Activated naive CD8-positive, alpha-beta T cell treated with anti-CD3 and anti-CD28 coated beads, Interleukin-2, amount 10 ng/mL, durations not matched to agents 7 days and 5 days (primary cell): Measurements from ENCODE around the gene BNC2. TPM values are rescaled to one million over a fixed set of nuclear protein-coding genes. Genes with fewer than 3 reads are reported as not detected.

ENCODE experiments used
- ATAC-seq: fragments of 150-1000 bp; cut with Tn5 transposase; one replicate; pipeline ENCODE4 v1.10.0; 2021; ENCODE audit warnings: low read depth, moderate library complexity
- POLR2A ChIA-PET: fragments of 350-600 bp; sonication (Branson Sonifier 250); formaldehyde crosslinking; loops from one replicate; lab custom pipeline; 2021; ENCODE audit warnings: antibody characterized with exemption; lab: Charles Lee
- DNase-seq: peaks from one replicate; pipeline ENCODE4 v3.0.0; 2021
- H3K27ac Mint-ChIP-seq: one replicate; pipeline ENCODE4 v1.8.0; 2022; ENCODE audit warnings: mild to moderate bottlenecking, mixed read lengths
- H3K27me3 Mint-ChIP-seq: one replicate; pipeline ENCODE4 v1.8.0; 2022; ENCODE audit warnings: mild to moderate bottlenecking, moderate library complexity, mixed read lengths
- H3K36me3 Mint-ChIP-seq: one replicate; pipeline ENCODE4 v1.8.0; 2021; ENCODE audit warnings: mild to moderate bottlenecking, mixed read lengths
- H3K4me1 Mint-ChIP-seq: one replicate; pipeline ENCODE4 v1.8.0; 2021; ENCODE audit warnings: mixed read lengths
- H3K4me3 Mint-ChIP-seq: one replicate; pipeline ENCODE4 v1.8.0; 2022; ENCODE audit warnings: mild to moderate bottlenecking, moderate library complexity, mixed read lengths
- H3K9me3 Mint-ChIP-seq: one replicate; pipeline ENCODE4 v1.8.0; 2021; ENCODE audit warnings: mixed read lengths
- total RNA-seq, 2 experiments: library from RNA; stranded (reverse); gene quantifications; one replicate each; pipeline ENCODE4 v1.2.3, GENCODE V29; 2021

The BNC2 gene
- total RNA-seq, 2 experiments from 2014 or later, result not detected

- no peaks in the 10 kb centered on the region for H3K9me3 Mint-ChIP-seq
- POLR2A ChIA-PET, result no interaction called here
- no peak for ATAC-seq
- H3K36me3 Mint-ChIP-seq, result no peaks in the 10 kb centered on the region
- no peak overlapping the region for H3K4me3 Mint-ChIP-seq
- H3K27me3 Mint-ChIP-seq, result no peaks in the 10 kb centered on the region
- H3K4me1 Mint-ChIP-seq, result no peaks in the 10 kb centered on the region
- no peak overlapping the region for H3K27ac Mint-ChIP-seq
- DNase-seq, result no peak
Measured at GRCh38 chr9:16672501-16672900, 198.0 kb downstream of the BNC2 start.

GRCh38 chr9:16671591-16672137 is 198.8 kb downstream of the BNC2 start:
- ATAC-seq (no peak), DNase-seq (no peak)
- no peaks in the 10 kb centered on the region for H3K9me3 Mint-ChIP-seq
- H3K27me3 Mint-ChIP-seq, result no peaks in the 10 kb centered on the region
- H3K4me3 Mint-ChIP-seq, result no peak overlapping the region
- H3K4me1 Mint-ChIP-seq, result no peaks in the 10 kb centered on the region
- POLR2A ChIA-PET, result no interaction called here
- H3K27ac Mint-ChIP-seq, result no peak overlapping the region
- no peaks in the 10 kb centered on the region for H3K36me3 Mint-ChIP-seq

GRCh38 chr9:16670791-16671190 is 199.7 kb downstream of the BNC2 start:
- POLR2A ChIA-PET, result no interaction called here
- Mint-ChIP-seq H3K9me3 (no peaks in the 10 kb centered on the region), H3K4me1 (no peaks in the 10 kb centered on the region), H3K4me3 (no peak overlapping the region), H3K27ac (no peak overlapping the region), H3K36me3 (no peaks in the 10 kb centered on the region), H3K27me3 (no peaks in the 10 kb centered on the region)
- DNase-seq, result no peak
- ATAC-seq, result no peak

- DNase-seq (no peak), ATAC-seq (no peak)
- Mint-ChIP-seq H3K27me3 (no peaks in the 10 kb centered on the region), H3K36me3 (no peaks in the 10 kb centered on the region), H3K9me3 (no peaks in the 10 kb centered on the region), H3K27ac (no peak overlapping the region), H3K4me3 (no peak overlapping the region), H3K4me1 (no peaks in the 10 kb centered on the region)
- POLR2A ChIA-PET, result no interaction called here
Measured at GRCh38 chr9:16668734-16669295, 201.7 kb downstream of the BNC2 start.

- no peaks in the 10 kb centered on the region for H3K4me1 Mint-ChIP-seq
Measured at GRCh38 chr9:16664211-16664610, 206.3 kb downstream of the BNC2 start.

GRCh38 chr9:16661816-16662215 is 208.7 kb downstream of the BNC2 start:
- DNase-seq (no peak), ATAC-seq (no peak)
- Mint-ChIP-seq H3K4me3 (no peak overlapping the region), H3K36me3 (no peaks in the 10 kb centered on the region), H3K9me3 (no peaks in the 10 kb centered on the region), H3K27me3 (no peaks in the 10 kb centered on the region), H3K27ac (no peak overlapping the region), H3K4me1 (no peaks in the 10 kb centered on the region)
- POLR2A ChIA-PET, result no interaction called here

More at GRCh38 chr9:16664211-16664610, 206.3 kb downstream of the BNC2 start:
- Mint-ChIP-seq H3K36me3 (no peaks in the 10 kb centered on the region), H3K9me3 (no peaks in the 10 kb centered on the region), H3K4me3 (no peak overlapping the region), H3K27me3 (no peaks in the 10 kb centered on the region), H3K27ac (no peak overlapping the region)
- ATAC-seq (no peak), DNase-seq (no peak)
- POLR2A ChIA-PET, result no interaction called here

GRCh38 chr9:16659096-16659495 is 211.4 kb downstream of the BNC2 start:
- Mint-ChIP-seq H3K27me3 (no peaks in the 10 kb centered on the region), H3K27ac (no peak overlapping the region), H3K4me1 (no peaks in the 10 kb centered on the region), H3K36me3 (no peaks in the 10 kb centered on the region), H3K9me3 (no peaks in the 10 kb centered on the region), H3K4me3 (no peak overlapping the region)
- no peak for DNase-seq
- no peak for ATAC-seq
- POLR2A ChIA-PET, result interaction anchor here (0.7 kb wide), 1 partner anchor 403 kb away, joined by 5 read pairs; no protein-coding TSS in a partner anchor

- H3K4me3 Mint-ChIP-seq, result no peak overlapping the region
- H3K27ac Mint-ChIP-seq, result no peak overlapping the region
Measured at GRCh38 chr9:16656432-16657169, 213.9 kb downstream of the BNC2 start.

GRCh38 chr9:16654596-16655126 is 215.8 kb downstream of the BNC2 start:
- H3K36me3 Mint-ChIP-seq, result no peaks in the 10 kb centered on the region
- no peak for ATAC-seq
- no peaks in the 10 kb centered on the region for H3K9me3 Mint-ChIP-seq
- POLR2A ChIA-PET, result no interaction called here
- no peak overlapping the region for H3K27ac Mint-ChIP-seq
- H3K4me3 Mint-ChIP-seq, result no peak overlapping the region
- no peaks in the 10 kb centered on the region for H3K27me3 Mint-ChIP-seq
- no peaks in the 10 kb centered on the region for H3K4me1 Mint-ChIP-seq
- DNase-seq, result no peak

More at GRCh38 chr9:16656432-16657169, 213.9 kb downstream of the BNC2 start:
- Mint-ChIP-seq H3K36me3 (no peaks in the 10 kb centered on the region), H3K4me1 (no peaks in the 10 kb centered on the region), H3K27me3 (no peaks in the 10 kb centered on the region), H3K9me3 (no peaks in the 10 kb centered on the region)
- POLR2A ChIA-PET, result no interaction called here
- DNase-seq (no peak), ATAC-seq (no peak)

GRCh38 chr9:16653491-16654399 is 216.7 kb downstream of the BNC2 start:
- ATAC-seq, result no peak
- H3K27me3 Mint-ChIP-seq, result no peaks in the 10 kb centered on the region
- H3K4me3 Mint-ChIP-seq, result no peak overlapping the region
- H3K4me1 Mint-ChIP-seq, result no peaks in the 10 kb centered on the region
- POLR2A ChIA-PET, result no interaction called here
- no peak for DNase-seq
- H3K36me3 Mint-ChIP-seq, result no peaks in the 10 kb centered on the region
- H3K27ac Mint-ChIP-seq, result no peak overlapping the region
- no peaks in the 10 kb centered on the region for H3K9me3 Mint-ChIP-seq

- DNase-seq (no peak), ATAC-seq (no peak)
- POLR2A ChIA-PET, result no interaction called here
- H3K36me3 Mint-ChIP-seq, result no peaks in the 10 kb centered on the region
- no peak overlapping the region for H3K27ac Mint-ChIP-seq
- no peaks in the 10 kb centered on the region for H3K27me3 Mint-ChIP-seq
- no peaks in the 10 kb centered on the region for H3K4me1 Mint-ChIP-seq
- H3K9me3 Mint-ChIP-seq, result no peaks in the 10 kb centered on the region
- H3K4me3 Mint-ChIP-seq, result no peak overlapping the region
Measured at GRCh38 chr9:16652582-16652981, 217.9 kb downstream of the BNC2 start.

GRCh38 chr9:16651446-16651964 is 219.0 kb downstream of the BNC2 start:
- Mint-ChIP-seq H3K9me3 (no peaks in the 10 kb centered on the region), H3K4me3 (no peak overlapping the region), H3K27me3 (no peaks in the 10 kb centered on the region), H3K4me1 (no peaks in the 10 kb centered on the region), H3K36me3 (no peaks in the 10 kb centered on the region), H3K27ac (no peak overlapping the region)
- POLR2A ChIA-PET, result no interaction called here
- ATAC-seq (no peak), DNase-seq (no peak)

GRCh38 chr9:16645970-16646369 is 224.5 kb downstream of the BNC2 start:
- Mint-ChIP-seq H3K4me1 (no peaks in the 10 kb centered on the region), H3K9me3 (no peaks in the 10 kb centered on the region), H3K4me3 (no peak overlapping the region), H3K27ac (no peak overlapping the region), H3K27me3 (no peaks in the 10 kb centered on the region), H3K36me3 (no peaks in the 10 kb centered on the region)
- no peak for DNase-seq
- ATAC-seq, result no peak
- POLR2A ChIA-PET, result no interaction called here
